Measurements from ENCODE around the gene MARCHF3. TPM values are rescaled to one million over a fixed set of nuclear protein-coding genes. Genes with fewer than 3 reads are reported as not detected.

Gene MARCHF3
- total and polyA plus RNA-seq, 10 of the 15 experiments (the other 5 are each of a cell fraction or from before 2014, with no cell fraction given), result 3.6 to 24.1 (median 11.3) TPM

- TF ChIP-seq PKNOX1 (IDR thresholded peaks at IDR 0.05) (0 out of 2 replicates have a peak, but pooled peaks have one; percentile 32), E2F8 (IDR thresholded peaks at IDR 0.05; ENCODE audit: low read depth, partially characterized antibody) (no peak), MEF2B (IDR thresholded peaks at IDR 0.05; ENCODE audit: partially characterized antibody, poor library complexity, severe bottlenecking) (peak; percentile 65), ZNF384 (IDR thresholded peaks at IDR 0.05; ENCODE audit: borderline replicate concordance, low read depth, low read length) (no peak), NR2C2 (IDR thresholded peaks at IDR 0.05; ENCODE audit: borderline replicate concordance, control insufficient read depth, insufficient read length, low read depth) (no peak), REST (IDR thresholded peaks at IDR 0.05; ENCODE audit: low read depth, low read length) (no peak), MYB (IDR thresholded peaks at IDR 0.05; ENCODE audit: borderline replicate concordance, low read depth, low read length) (no peak), HDAC6 (IDR thresholded peaks at IDR 0.05; ENCODE audit: unreplicated experiment) (no peak), USF2 (IDR thresholded peaks at IDR 0.05; ENCODE audit: borderline replicate concordance, low read depth, low read length) (no peak), ZZZ3 (IDR thresholded peaks at IDR 0.05; ENCODE audit: control insufficient read depth, insufficient read length, low read depth) (no peak), MXI1 (IDR thresholded peaks at IDR 0.05; ENCODE audit: low read depth, low read length) (no peak), PAX8 (IDR thresholded peaks at IDR 0.05) (no peak), TCF7 (IDR thresholded peaks at IDR 0.05; ENCODE audit: borderline replicate concordance) (peak; percentile 28; the same call in 1 of the 2 replicates), FOS (IDR thresholded peaks at IDR 0.05; ENCODE audit: borderline replicate concordance, extremely low read depth, insufficient read length) (no peak)
- TF ChIP-seq, protein P1, sequence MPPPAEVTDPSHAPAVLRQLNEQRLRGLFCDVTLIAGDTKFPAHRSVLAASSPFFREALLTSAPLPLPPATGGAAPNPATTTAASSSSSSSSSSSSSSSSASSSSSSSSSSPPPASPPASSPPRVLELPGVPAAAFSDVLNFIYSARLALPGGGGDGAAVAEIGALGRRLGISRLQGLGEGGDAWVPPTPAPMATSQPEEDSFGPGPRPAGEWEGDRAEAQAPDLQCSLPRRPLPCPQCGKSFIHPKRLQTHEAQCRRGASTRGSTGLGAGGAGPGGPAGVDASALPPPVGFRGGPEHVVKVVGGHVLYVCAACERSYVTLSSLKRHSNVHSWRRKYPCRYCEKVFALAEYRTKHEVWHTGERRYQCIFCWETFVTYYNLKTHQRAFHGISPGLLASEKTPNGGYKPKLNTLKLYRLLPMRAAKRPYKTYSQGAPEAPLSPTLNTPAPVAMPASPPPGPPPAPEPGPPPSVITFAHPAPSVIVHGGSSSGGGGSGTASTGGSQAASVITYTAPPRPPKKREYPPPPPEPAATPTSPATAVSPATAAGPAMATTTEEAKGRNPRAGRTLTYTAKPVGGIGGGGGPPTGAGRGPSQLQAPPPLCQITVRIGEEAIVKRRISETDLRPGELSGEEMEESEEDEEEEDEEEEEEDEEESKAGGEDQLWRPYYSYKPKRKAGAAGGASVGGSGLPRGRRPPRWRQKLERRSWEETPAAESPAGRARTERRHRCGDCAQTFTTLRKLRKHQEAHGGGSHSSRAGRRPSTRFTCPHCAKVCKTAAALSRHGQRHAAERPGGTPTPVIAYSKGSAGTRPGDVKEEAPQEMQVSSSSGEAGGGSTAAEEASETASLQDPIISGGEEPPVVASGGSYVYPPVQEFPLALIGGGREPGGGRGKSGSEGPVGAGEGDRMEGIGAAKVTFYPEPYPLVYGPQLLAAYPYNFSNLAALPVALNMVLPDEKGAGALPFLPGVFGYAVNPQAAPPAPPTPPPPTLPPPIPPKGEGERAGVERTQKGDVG (CRISPR knock-in tag; IDR thresholded peaks at IDR 0.05), result no peak
- TF ChIP-seq, protein P2, sequence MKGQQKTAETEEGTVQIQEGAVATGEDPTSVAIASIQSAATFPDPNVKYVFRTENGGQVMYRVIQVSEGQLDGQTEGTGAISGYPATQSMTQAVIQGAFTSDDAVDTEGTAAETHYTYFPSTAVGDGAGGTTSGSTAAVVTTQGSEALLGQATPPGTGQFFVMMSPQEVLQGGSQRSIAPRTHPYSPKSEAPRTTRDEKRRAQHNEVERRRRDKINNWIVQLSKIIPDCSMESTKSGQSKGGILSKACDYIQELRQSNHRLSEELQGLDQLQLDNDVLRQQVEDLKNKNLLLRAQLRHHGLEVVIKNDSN (IDR thresholded peaks at IDR 0.05; ENCODE audit: borderline replicate concordance, extremely low read length, insufficient read depth, low read depth, low read length), result no peak
Observed at GRCh38 chr5:126988021-126988569, 42.3 kb downstream of the MARCHF3 start (continued).

All from GM12878 (cell line).